Right atrium auricular region (tissue), 2 donors: ENCODE data around the gene MAD2L1BP. TPM values are rescaled to one million over a fixed set of nuclear protein-coding genes. Genes with fewer than 3 reads are reported as not detected.

ENCODE experiments used
- DNase-seq: peaks from one replicate; pipeline ENCODE4 v3.0.0-alpha.2; 2019; ENCODE audit warnings: low spot score
- H3K27ac ChIP-seq, 2 donors: fragments of 200-600 bp; sonication (generic); 1 replicate in 1 of 2; 2 replicates in 1 of 2; pipeline ENCODE4 v1.5.1; 2016 to 2019
- H3K27me3 ChIP-seq, 2 donors: fragments of 200-600 bp; sonication (generic); one replicate each; pipeline versions ENCODE4 v1.5.1 to v1.6.0; 2017 to 2019
- H3K36me3 ChIP-seq: fragments of 200-600 bp; sonication (generic); one replicate; pipeline ENCODE4 v1.5.1; 2016
- H3K4me1 ChIP-seq, 2 donors: fragments of 200-600 bp; sonication (generic); one replicate each; pipeline versions ENCODE4 v1.5.1 to v1.6.0; 2017 to 2019
- H3K4me3 ChIP-seq, 2 donors: fragments of 200-600 bp; sonication (generic); 1 replicate in 1 of 2; 2 replicates in 1 of 2; pipeline ENCODE4 v1.5.1; 2017 to 2019; ENCODE audit warnings: mild to moderate bottlenecking in 1 of 2, moderate library complexity in 1 of 2
- H3K9me3 ChIP-seq, 2 donors: fragments of 200-600 bp; sonication (generic); one replicate each; pipeline ENCODE4 v1.5.1; 2019
- CTCF ChIP-seq, 2 donors: fragments of 200-600 bp; sonication (generic); IDR thresholded peaks; one replicate each; pipeline ENCODE4 v1.5.1; 2019; ENCODE audit warnings: antibody characterized with exemption in 2 of 2
- total RNA-seq, 2 donors: library from RNA; depleted of rRNA; stranded (reverse); fragments of >200 nt; gene quantifications; one replicate each; pipeline ENCODE4 v1.1.0, GENCODE V29; 2016

Gene MAD2L1BP
- total RNA-seq, 2 donors from 2014 or later = 22.8 to 28.2 TPM

- peaks cover 20% of the 10 kb centered on the region for H3K36me3 ChIP-seq
- H3K9me3 ChIP-seq = no peaks in the 10 kb centered on the region
- peak overlapping the region in 1 of 2 donors; percentile 18 for H3K27ac ChIP-seq
- TF ChIP-seq CTCF (IDR thresholded peaks at IDR 0.05) = no peak
- DNase-seq = no peak
- H3K4me1 ChIP-seq = peaks cover 0 to 22% of the 10 kb centered on the region in 2 donors
- no peak overlapping the region for H3K4me3 ChIP-seq
- H3K27me3 ChIP-seq = no peaks in the 10 kb centered on the region
Observed at GRCh38 chr6:43682724-43683429, 47.2 kb downstream of the MAD2L1BP start.

GRCh38 chr6:43683708-43684455, 48.2 kb downstream of the MAD2L1BP start:
- Histone ChIP-seq H3K9me3 (no peaks in the 10 kb centered on the region), H3K4me3 (no peak overlapping the region), H3K27ac (peak overlapping the region in 1 of 2 donors; percentile 6), H3K4me1 (peaks cover 0 to 26% of the 10 kb centered on the region in 2 donors), H3K36me3 (peaks cover 10% of the 10 kb centered on the region), H3K27me3 (no peaks in the 10 kb centered on the region)
- no peak for TF ChIP-seq CTCF (IDR thresholded peaks at IDR 0.05)
- DNase-seq = no peak

GRCh38 chr6:43687079-43687436, 51.4 kb downstream of the MAD2L1BP start:
- peaks cover 0 to 24% of the 10 kb centered on the region in 2 donors for H3K4me1 ChIP-seq
- H3K4me3 ChIP-seq = peak overlapping the region; percentile 81 to 94
- DNase-seq = no peak
- no peaks in the 10 kb centered on the region for H3K9me3 ChIP-seq
- H3K27me3 ChIP-seq = no peaks in the 10 kb centered on the region
- peak overlapping the region; percentile 67 to 83 for H3K27ac ChIP-seq
- H3K36me3 ChIP-seq = no peaks in the 10 kb centered on the region
- no peak for TF ChIP-seq CTCF (IDR thresholded peaks at IDR 0.05)

GRCh38 chr6:43687437-43688347, 52.1 kb downstream of the MAD2L1BP start, which contains the start of gene MRPS18A:
TSS of gene MRPS18A (minus strand) at chr6:43687791. CDS start at chr6:43687779, 12 bp downstream.
- TF ChIP-seq CTCF (IDR thresholded peaks at IDR 0.05) = no peak
- H3K4me1 ChIP-seq = peaks cover 0 to 18% of the 10 kb centered on the region in 2 donors
- no peaks in the 10 kb centered on the region for H3K9me3 ChIP-seq
- no peaks in the 10 kb centered on the region for H3K27me3 ChIP-seq
- peak within 1 kb of the TSS; percentile 67 to 83 for H3K27ac ChIP-seq
- peak; percentile 86 for DNase-seq
- H3K4me3 ChIP-seq = peak within 1 kb of the TSS; percentile 81 to 94
- H3K36me3 ChIP-seq = no peaks in the 10 kb centered on the region

GRCh38 chr6:43689421-43689820, 53.8 kb downstream of the MAD2L1BP start:
- H3K4me1 ChIP-seq = peaks cover 0 to 18% of the 10 kb centered on the region in 2 donors
- H3K9me3 ChIP-seq = no peaks in the 10 kb centered on the region
- no peak overlapping the region for H3K27ac ChIP-seq
- TF ChIP-seq CTCF (IDR thresholded peaks at IDR 0.05) = no peak
- no peak for DNase-seq
- H3K27me3 ChIP-seq = no peaks in the 10 kb centered on the region
- H3K4me3 ChIP-seq = no peak overlapping the region
- H3K36me3 ChIP-seq = no peaks in the 10 kb centered on the region

Other genes starting within 250 kb of the MAD2L1BP start
- 1 to 10 TPM; 7.1 to 7.8 TPM for gene ABCC10, start 208.3 kb upstream of the MAD2L1BP start, total RNA-seq
- gene DLK2, start 180.3 kb upstream of the MAD2L1BP start, total RNA-seq = 1 to 10 TPM in 1 of 2 donors, not detected in 1; 1.3 TPM
- 10 to 100 TPM; 15.8 to 22.0 TPM for gene TJAP1, start 158.3 kb upstream of the MAD2L1BP start, total RNA-seq
- gene LRRC73, start 125.5 kb upstream of the MAD2L1BP start, total RNA-seq = under 1 TPM; 0.41 to 0.90 TPM
- 100 to 1,000 TPM in 1 of 2 donors, 10 to 100 TPM in 1; 84.0 to 103 TPM for gene YIPF3, start 118.9 kb upstream of the MAD2L1BP start, total RNA-seq
- 10 to 100 TPM; 13.5 to 13.9 TPM for gene POLR1C, start 118.8 kb upstream of the MAD2L1BP start, total RNA-seq
- 10 to 100 TPM in 1 of 2 donors, 1 to 10 TPM in 1; 8.8 to 11.8 TPM for gene XPO5, start 59.8 kb upstream of the MAD2L1BP start, total RNA-seq
- gene POLH, start 59.7 kb upstream of the MAD2L1BP start, total RNA-seq = 1 to 10 TPM; 5.5 to 6.2 TPM
- gene GTPBP2, start 6.6 kb upstream of the MAD2L1BP start, total RNA-seq = 10 to 100 TPM; 15.7 to 20.7 TPM
- under 1 TPM in 1 of 2 donors, not detected in 1; 0.12 TPM for gene RSPH9, start 9.2 kb downstream of the MAD2L1BP start, total RNA-seq
- 10 to 100 TPM; 40.4 to 42.7 TPM for gene MRPS18A, start 52.0 kb downstream of the MAD2L1BP start, total RNA-seq
- 100 to 1,000 TPM; 102 to 132 TPM for gene VEGFA, start 134.4 kb downstream of the MAD2L1BP start, total RNA-seq